HepG2 (cell line): ENCODE results near the gene CCDC18. TPM values are rescaled to one million over a fixed set of nuclear protein-coding genes. Genes with fewer than 3 reads are reported as not detected.

Source experiments
- ATAC-seq: fragments of 200-7000 bp; cut with Tn5 transposase; 3 replicates; pipeline ENCODE4 v1.9.1; 2020; ENCODE audit warnings: mild to moderate bottlenecking, moderate library complexity
- BruUV-seq: library from RNA; stranded (reverse); fragments of 400-500 nt; replicated peaks from 2 replicates; lab custom pipeline; 2021; lab: Mats Ljungman, UMichigan
- CTCF ChIA-PET: fragments of 300-600 bp; formaldehyde crosslinking; extraction: SDS; loops from one replicate; lab custom pipeline; 2021; ENCODE audit warnings: low total read pairs, inconsistent platforms, low intra/inter-chr PET ratio; lab: Yijun Ruan, JAX
- POLR2A ChIA-PET: fragments of 350-600 bp; sonication (Branson Sonifier 250); formaldehyde crosslinking; loops from one replicate; lab custom pipeline; 2020; ENCODE audit warnings: antibody characterized with exemption, inconsistent platforms; lab: Yijun Ruan, JAX
- DNase-seq: peaks from one replicate; pipeline ENCODE4 v3.0.0-alpha.2; 2015; ENCODE audit warnings: low spot score
- FAIRE-seq: peaks from 3 replicates; lab custom pipeline; 2011; peaks lifted over from hg19 to GRCh38; lab: Jason Lieb, UNC
- H2AFZ ChIP-seq: one replicate; pipeline ENCODE4 v1.6.1; 2011; ENCODE audit warnings: low read length, inconsistent platforms
- H3K27ac ChIP-seq: fragments of 300-600 bp; 3 replicates; pipeline ENCODE4 v1.8.0; 2011; ENCODE audit warnings: mixed run types, mild to moderate bottlenecking, mixed read lengths, low read length, inconsistent platforms; ENCODE audit not compliant: insufficient read depth; ENCODE audit errors: extremely low read length
- H3K27me3 ChIP-seq, 2 experiments: fragments of 200-600 bp in 1 of 2; 2 replicates in 1 of 2; 3 replicates in 1 of 2; pipeline versions ENCODE4 v1.6.0 to v1.8.0; 2011; ENCODE audit warnings: low read length in 2 of 2, mild to moderate bottlenecking in 2 of 2, moderate library complexity in 2 of 2, inconsistent platforms in 1 of 2; ENCODE audit not compliant: insufficient read depth in 2 of 2, control insufficient read depth in 1 of 2
- H3K36me3 ChIP-seq, 2 experiments: fragments of 200-600 bp in 1 of 2; replicated peaks in 1 of 2; 2 replicates in 1 of 2; 3 replicates in 1 of 2; pipeline versions ENCODE4 v1.5.1 to v1.8.0; 2011; ENCODE audit warnings: low read length in 2 of 2, inconsistent platforms in 1 of 2; ENCODE audit not compliant: insufficient read depth in 2 of 2, control insufficient read depth in 1 of 2
- H3K4me1 ChIP-seq: 2 replicates; pipeline ENCODE4 v1.5.1; 2012; ENCODE audit warnings: low read length, inconsistent platforms; ENCODE audit not compliant: insufficient read depth
- H3K4me2 ChIP-seq: 2 replicates; pipeline ENCODE4 v1.6.0; 2011; ENCODE audit warnings: low read depth, low read length, inconsistent platforms
- H3K4me3 ChIP-seq, 3 experiments: fragments of 200-600 bp in 1 of 3; sonication (generic), shearing (Covaris generic) in 1 of 3; replicated peaks in 1 of 3; 2 replicates each; pipeline ENCODE4 v1.5.1; 2011 to 2016; ENCODE audit warnings: low read length in 3 of 3, inconsistent platforms in 2 of 3, low read depth in 2 of 3, mild to moderate bottlenecking in 2 of 3, control low read depth in 1 of 3, mixed read lengths in 1 of 3; ENCODE audit not compliant: insufficient read depth in 1 of 3
- H3K79me2 ChIP-seq: one replicate; pipeline ENCODE4 v1.6.1; 2011; ENCODE audit warnings: low read length, inconsistent platforms; ENCODE audit not compliant: insufficient read depth
- H3K9ac ChIP-seq: 2 replicates; pipeline ENCODE4 v1.6.0; 2011; ENCODE audit warnings: mild to moderate bottlenecking, low read depth, low read length, inconsistent platforms; ENCODE audit not compliant: insufficient read depth
- H3K9me3 ChIP-seq: 2 replicates; pipeline ENCODE4 v1.5.1; 2012; ENCODE audit warnings: mild to moderate bottlenecking, low read length
- H4K20me1 ChIP-seq: 2 replicates; pipeline ENCODE4 v1.6.0; 2011; ENCODE audit warnings: inconsistent platforms, mild to moderate bottlenecking, low read length, moderate library complexity; ENCODE audit not compliant: insufficient read depth
- DNMT3B ChIP-seq: conservative IDR thresholded peaks from 2 replicates; pipeline ENCODE4 v1.6.1; 2016; ENCODE audit warnings: missing biosample characterization, control low read depth
- GATAD2A ChIP-seq: IDR thresholded peaks from 2 replicates; pipeline ENCODE4 v1.6.1; 2016
- GPN1 ChIP-seq: sonication (generic); formaldehyde crosslinking; IDR thresholded peaks from 2 replicates; pipeline ENCODE4 v1.5.1; 2020; ENCODE audit warnings: missing genetic modification reagents, borderline replicate concordance
- HOXA3 ChIP-seq: sonication (generic); formaldehyde crosslinking; IDR thresholded peaks from 2 replicates; pipeline ENCODE4 v1.5.0; 2020; ENCODE audit warnings: missing genetic modification reagents
- KLF13 ChIP-seq: sonication (generic); formaldehyde crosslinking; IDR thresholded peaks from 2 replicates; pipeline ENCODE4 v1.4.0; 2020; ENCODE audit warnings: mild to moderate bottlenecking, missing genetic modification reagents
- RAD51 ChIP-seq: fragments of 450-650 bp; IDR thresholded peaks from 2 replicates; pipeline ENCODE4 v1.6.1; 2016; ENCODE audit warnings: borderline replicate concordance
- SP1 ChIP-seq, 2 experiments: fragments of 450-650 bp in 1 of 2; sonication (generic) in 1 of 2; formaldehyde crosslinking in 1 of 2; IDR thresholded peaks; 2 replicates each; pipeline versions ENCODE4 v1.4.0 to v1.6.1; 2016 to 2020; ENCODE audit warnings: missing genetic modification reagents in 1 of 2
- STAG1 ChIP-seq: sonication (generic); formaldehyde crosslinking; IDR thresholded peaks from 2 replicates; pipeline ENCODE4 v1.4.0; 2020; ENCODE audit warnings: missing genetic modification reagents
- SUZ12 ChIP-seq: fragments of 150-350 bp; IDR thresholded peaks from 2 replicates; pipeline ENCODE4 v1.6.1; 2014; ENCODE audit warnings: low read depth, low read length
- YY1 ChIP-seq: IDR thresholded peaks from 2 replicates; pipeline ENCODE4 v1.6.1; 2011; ENCODE audit warnings: low read length, low read depth, moderate library complexity, mild to moderate bottlenecking; ENCODE audit not compliant: insufficient read depth, insufficient replicate concordance
- ZFY ChIP-seq: sonication (generic); formaldehyde crosslinking; IDR thresholded peaks from 2 replicates; pipeline ENCODE4 v1.4.0; 2020; ENCODE audit warnings: missing genetic modification reagents
- ZNF674 ChIP-seq: sonication (generic); formaldehyde crosslinking; IDR thresholded peaks from 2 replicates; pipeline ENCODE4 v1.5.0; 2020; ENCODE audit warnings: low read depth, mild to moderate bottlenecking, missing genetic modification reagents
- in situ Hi-C: cut with HindIII; loops from 2 replicates; pipeline ENCODE4 v1.10.0; 2017; ENCODE audit warnings: low pct_unique_long_range_greater_than_20kb; ENCODE audit not compliant: extremely low pct_ligation_motif_present
- intact Hi-C: fragments of 100-400 bp; cut with micrococcal nuclease; formaldehyde crosslinking; loops from one replicate; pipeline ENCODE4 v1.10.0; 2022; ENCODE audit not compliant: unreplicated experiment
- polyA plus RNA-seq, 8 experiments: library from polyadenylated mRNA; depleted of rRNA in 3 of 8; stranded (reverse) in 7 of 8; unstranded in 1 of 8; fragments of >200 nt; fragmentation: Illumina TruSeq in 4 of 8; extraction: Trizol in 4 of 8; gene quantifications; 2 replicates each; pipeline versions ENCODE4 v1.2.1 to v1.2.3, GENCODE V29; 2011 to 2016; ENCODE audit warnings: low read depth in 4 of 8, missing spikeins in 1 of 8, mixed read lengths in 1 of 8; ENCODE audit not compliant: insufficient read depth in 1 of 8
- total RNA-seq, 5 experiments: library from RNA; depleted of rRNA; stranded (reverse); fragments of >200 nt; fragmentation: Illumina TruSeq; extraction: Trizol; gene quantifications; 2 replicates each; pipeline ENCODE4 v1.2.3, GENCODE V29; 2016; ENCODE audit warnings: low read depth in 1 of 5
- TF ChIP-seq, protein P1 (sequence below): sonication (generic); formaldehyde crosslinking; IDR thresholded peaks from 2 replicates; pipeline ENCODE4 v1.8.0; 2022; ENCODE audit warnings: missing genetic modification reagents, low read depth, mild to moderate bottlenecking, borderline replicate concordance
- TF ChIP-seq, protein P2 (sequence below): sonication (generic); formaldehyde crosslinking; IDR thresholded peaks from 2 replicates; pipeline ENCODE4 v1.5.0; 2020; ENCODE audit warnings: mild to moderate bottlenecking, missing genetic modification reagents, borderline replicate concordance
- TF ChIP-seq, protein P3 (sequence below): sonication (generic); formaldehyde crosslinking; IDR thresholded peaks from 2 replicates; pipeline ENCODE4 v1.5.0; 2020; ENCODE audit warnings: missing genetic modification reagents

Gene CCDC18
- total and polyA plus RNA-seq, 2 of the 13 experiments (the other 11 are each of a cell fraction or from before 2014, with no cell fraction given): 1.9 to 18.4 TPM

DNA sequence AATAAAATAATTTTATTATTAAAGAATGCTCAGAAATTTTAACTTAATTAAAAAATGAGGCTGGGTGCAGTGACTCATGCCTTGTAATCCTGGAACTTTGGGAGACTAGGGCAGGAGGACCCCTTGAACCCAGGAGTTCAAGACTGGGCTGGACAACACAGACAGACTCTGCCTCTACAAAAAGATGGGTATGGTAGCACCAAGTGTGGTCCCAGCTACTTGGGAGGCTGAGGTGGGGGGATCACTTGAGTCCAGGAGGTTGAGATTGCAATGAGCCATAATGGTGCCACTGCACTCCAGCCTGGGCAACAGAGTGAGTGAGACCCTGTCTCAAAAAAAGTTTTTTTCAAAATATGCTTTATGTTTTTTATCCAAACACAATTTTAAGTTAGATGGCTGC is 25.6 kb upstream of the CCDC18 start:
- peaks cover 10 to 51% of the 10 kb centered on the region in 2 experiments for H3K36me3 ChIP-seq

More for the DNA sequence above, 25.6 kb upstream of the CCDC18 start:
- Histone ChIP-seq H4K20me1 (no peaks in the 10 kb centered on the region), H3K4me3 (no peak overlapping the region), H2AFZ (no peak overlapping the region), H3K27me3 (no peaks in the 10 kb centered on the region), H3K9ac (no peak overlapping the region), H3K79me2 (no peaks in the 10 kb centered on the region), H3K4me2 (no peak overlapping the region), H3K27ac (no peak overlapping the region)
- CTCF ChIA-PET: no interaction called here
- no peak for DNase-seq
- intact Hi-C loops: no loop called here
- no peak for FAIRE-seq
- no TSS peak for BruUV-seq
- TF ChIP-seq RAD51 (no peak), DNMT3B (CRISPR knock-in tag) (no peak), ZFY (CRISPR knock-in tag) (no peak), KLF13 (CRISPR knock-in tag) (no peak), GATAD2A (CRISPR knock-in tag) (no peak), YY1 (no peak), SP1 (IDR thresholded peaks at IDR 0.05) (no peak), SP1 (CRISPR knock-in tag; IDR thresholded peaks at IDR 0.05) (no peak), SUZ12 (no peak), STAG1 (no peak), ZNF674 (CRISPR knock-in tag) (no peak), HOXA3 (CRISPR knock-in tag) (no peak), GPN1 (no peak)
- TF ChIP-seq, protein P1, sequence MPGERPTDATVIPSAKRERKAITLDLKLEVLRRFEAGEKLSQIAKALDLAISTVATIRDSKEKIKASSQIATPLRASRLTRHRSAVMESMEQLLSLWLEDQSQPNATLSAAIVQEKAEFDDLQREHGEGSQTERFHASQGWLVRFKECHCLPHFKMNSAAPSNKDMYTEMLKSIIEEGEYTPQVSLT (CRISPR knock-in tag): no peak
- TF ChIP-seq, protein P2, sequence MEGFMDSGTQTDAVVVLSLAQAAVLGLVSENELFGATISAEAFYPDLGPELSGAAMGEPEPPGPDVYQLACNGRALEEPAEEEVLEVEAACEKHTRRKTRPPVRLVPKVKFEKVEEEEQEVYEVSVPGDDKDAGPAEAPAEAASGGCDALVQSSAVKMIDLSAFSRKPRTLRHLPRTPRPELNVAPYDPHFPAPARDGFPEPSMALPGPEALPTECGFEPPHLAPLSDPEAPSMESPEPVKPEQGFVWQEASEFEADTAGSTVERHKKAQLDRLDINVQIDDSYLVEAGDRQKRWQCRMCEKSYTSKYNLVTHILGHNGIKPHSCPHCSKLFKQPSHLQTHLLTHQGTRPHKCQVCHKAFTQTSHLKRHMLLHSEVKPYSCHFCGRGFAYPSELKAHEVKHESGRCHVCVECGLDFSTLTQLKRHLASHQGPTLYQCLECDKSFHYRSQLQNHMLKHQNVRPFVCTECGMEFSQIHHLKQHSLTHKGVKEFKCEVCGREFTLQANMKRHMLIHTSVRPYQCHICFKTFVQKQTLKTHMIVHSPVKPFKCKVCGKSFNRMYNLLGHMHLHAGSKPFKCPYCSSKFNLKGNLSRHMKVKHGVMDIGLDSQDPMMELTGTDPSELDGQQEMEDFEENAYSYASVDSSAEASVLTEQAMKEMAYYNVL (CRISPR knock-in tag): no peak
- TF ChIP-seq, protein P3, sequence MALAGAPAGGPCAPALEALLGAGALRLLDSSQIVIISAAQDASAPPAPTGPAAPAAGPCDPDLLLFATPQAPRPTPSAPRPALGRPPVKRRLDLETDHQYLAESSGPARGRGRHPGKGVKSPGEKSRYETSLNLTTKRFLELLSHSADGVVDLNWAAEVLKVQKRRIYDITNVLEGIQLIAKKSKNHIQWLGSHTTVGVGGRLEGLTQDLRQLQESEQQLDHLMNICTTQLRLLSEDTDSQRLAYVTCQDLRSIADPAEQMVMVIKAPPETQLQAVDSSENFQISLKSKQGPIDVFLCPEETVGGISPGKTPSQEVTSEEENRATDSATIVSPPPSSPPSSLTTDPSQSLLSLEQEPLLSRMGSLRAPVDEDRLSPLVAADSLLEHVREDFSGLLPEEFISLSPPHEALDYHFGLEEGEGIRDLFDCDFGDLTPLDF (CRISPR knock-in tag): no peak
- TF ChIP-seq, all 625 proteins: peak for 0
- in situ Hi-C loops: no loop called here
- Histone ChIP-seq H3K4me1 (no peaks in the 10 kb centered on the region), H3K9me3 (no peaks in the 10 kb centered on the region)
- POLR2A ChIA-PET: no interaction called here
- ATAC-seq: no peak
